Measurements from ENCODE around the gene SPIB. TPM values are rescaled to one million over a fixed set of nuclear protein-coding genes. Genes with fewer than 3 reads are reported as not detected.

SPIB gene
- total RNA-seq, 4 donors from 2014 or later: 0.66 to 3.5 (median 0.90) TPM; not detected in 1

DNA sequence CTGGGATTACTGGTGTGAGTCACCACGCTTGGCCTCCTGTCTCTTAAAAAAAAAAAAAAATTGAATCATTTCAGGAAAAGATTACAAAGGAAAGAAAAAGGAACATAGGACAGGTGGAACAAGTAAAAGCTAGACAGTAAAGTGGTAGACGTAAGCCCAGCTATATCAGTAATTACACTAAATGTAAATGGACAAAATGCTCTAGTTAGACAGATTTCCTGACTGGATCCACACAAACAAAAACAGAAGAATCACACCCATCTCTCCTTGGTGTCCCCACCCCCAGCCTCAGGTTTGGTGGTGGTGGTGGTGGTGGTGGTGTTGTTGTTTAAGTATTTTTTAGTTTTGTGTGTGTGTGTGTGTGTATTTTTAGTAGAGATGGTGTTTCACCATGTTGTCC, 6.3 kb upstream of the SPIB start:
- H3K4me3 ChIP-seq: no peak overlapping the region
- no peak for DNase-seq (ENCODE audit: low spot score in 2 of 2)

GRCh38 chr19:50413096-50413495, 5.6 kb upstream of the SPIB start:
- TF ChIP-seq, protein P1, sequence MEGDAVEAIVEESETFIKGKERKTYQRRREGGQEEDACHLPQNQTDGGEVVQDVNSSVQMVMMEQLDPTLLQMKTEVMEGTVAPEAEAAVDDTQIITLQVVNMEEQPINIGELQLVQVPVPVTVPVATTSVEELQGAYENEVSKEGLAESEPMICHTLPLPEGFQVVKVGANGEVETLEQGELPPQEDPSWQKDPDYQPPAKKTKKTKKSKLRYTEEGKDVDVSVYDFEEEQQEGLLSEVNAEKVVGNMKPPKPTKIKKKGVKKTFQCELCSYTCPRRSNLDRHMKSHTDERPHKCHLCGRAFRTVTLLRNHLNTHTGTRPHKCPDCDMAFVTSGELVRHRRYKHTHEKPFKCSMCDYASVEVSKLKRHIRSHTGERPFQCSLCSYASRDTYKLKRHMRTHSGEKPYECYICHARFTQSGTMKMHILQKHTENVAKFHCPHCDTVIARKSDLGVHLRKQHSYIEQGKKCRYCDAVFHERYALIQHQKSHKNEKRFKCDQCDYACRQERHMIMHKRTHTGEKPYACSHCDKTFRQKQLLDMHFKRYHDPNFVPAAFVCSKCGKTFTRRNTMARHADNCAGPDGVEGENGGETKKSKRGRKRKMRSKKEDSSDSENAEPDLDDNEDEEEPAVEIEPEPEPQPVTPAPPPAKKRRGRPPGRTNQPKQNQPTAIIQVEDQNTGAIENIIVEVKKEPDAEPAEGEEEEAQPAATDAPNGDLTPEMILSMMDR (IDR thresholded peaks at IDR 0.05): no peak
- TF ChIP-seq EP300 (IDR thresholded peaks at IDR 0.05) (no peak), POLR2A (IDR thresholded peaks at IDR 0.05) (no peak)
- 92 to 95% methylated on average over 13 of the region's 13 CpGs for WGBS, 2 donors
- DNase-seq (ENCODE audit: low spot score in 2 of 2): no peak

More for the DNA sequence above, 6.3 kb upstream of the SPIB start:
- Histone ChIP-seq H3K27ac (no peak overlapping the region), H3K4me1 (peaks cover 0 to 26% (median 7%) of the 10 kb centered on the region in 4 donors), H3K9me3 (no peaks in the 10 kb centered on the region), H3K27me3 (peaks cover 0 to 10% of the 10 kb centered on the region in 2 donors), H3K36me3 (peaks cover 0 to 49% (median 0%) of the 10 kb centered on the region in 3 donors)
- WGBS, 2 donors: 94 to 96% methylated on average over 2 of the region's 2 CpGs
- TF ChIP-seq, protein P1 (IDR thresholded peaks at IDR 0.05): no peak
- TF ChIP-seq EP300 (IDR thresholded peaks at IDR 0.05): no peak
- TF ChIP-seq POLR2A (IDR thresholded peaks at IDR 0.05): no peak

GRCh38 chr19:50413531-50413930, 5.2 kb upstream of the SPIB start:
- Histone ChIP-seq H3K4me3 (no peak overlapping the region), H3K9me3 (no peaks in the 10 kb centered on the region), H3K36me3 (peaks cover 0 to 38% (median 0%) of the 10 kb centered on the region in 3 donors), H3K27ac (no peak overlapping the region), H3K4me1 (peaks cover 0 to 34% (median 7%) of the 10 kb centered on the region in 4 donors), H3K27me3 (peaks cover 0 to 21% of the 10 kb centered on the region in 2 donors)
- DNase-seq (ENCODE audit: low spot score in 2 of 2): no peak
- WGBS, 2 donors: 94 to 96% methylated on average over 19 to 21 of the region's 21 CpGs
- TF ChIP-seq, protein P1 (IDR thresholded peaks at IDR 0.05): no peak
- TF ChIP-seq POLR2A (IDR thresholded peaks at IDR 0.05) (no peak), EP300 (IDR thresholded peaks at IDR 0.05) (no peak)

More at GRCh38 chr19:50413096-50413495, 5.6 kb upstream of the SPIB start:
- Histone ChIP-seq H3K9me3 (no peaks in the 10 kb centered on the region), H3K4me1 (peaks cover 0 to 30% (median 7%) of the 10 kb centered on the region in 4 donors), H3K36me3 (peaks cover 0 to 43% (median 0%) of the 10 kb centered on the region in 3 donors), H3K27ac (no peak overlapping the region), H3K4me3 (no peak overlapping the region), H3K27me3 (peaks cover 0 to 17% of the 10 kb centered on the region in 2 donors)

GRCh38 chr19:50414864-50415660, 3.7 kb upstream of the SPIB start:
- TF ChIP-seq EP300 (IDR thresholded peaks at IDR 0.05): no peak
- TF ChIP-seq, protein P1 (IDR thresholded peaks at IDR 0.05): peak; percentile 83 to 91 (median 86)
- peaks cover 0 to 48% (median 7%) of the 10 kb centered on the region in 4 donors for H3K4me1 ChIP-seq
- peak; percentile 54 to 63 for DNase-seq (ENCODE audit: low spot score in 2 of 2)
- H3K27me3 ChIP-seq: peaks cover 0 to 37% of the 10 kb centered on the region in 2 donors
- H3K27ac ChIP-seq: peak overlapping the region in 1 of 4 donors; percentile 69
- no peak overlapping the region for H3K4me3 ChIP-seq
- H3K9me3 ChIP-seq: no peaks in the 10 kb centered on the region
- WGBS, 2 donors: 46 to 51% methylated on average over 26 to 32 of the region's 37 CpGs
- peaks cover 0 to 23% (median 0%) of the 10 kb centered on the region in 3 donors for H3K36me3 ChIP-seq

DNA sequence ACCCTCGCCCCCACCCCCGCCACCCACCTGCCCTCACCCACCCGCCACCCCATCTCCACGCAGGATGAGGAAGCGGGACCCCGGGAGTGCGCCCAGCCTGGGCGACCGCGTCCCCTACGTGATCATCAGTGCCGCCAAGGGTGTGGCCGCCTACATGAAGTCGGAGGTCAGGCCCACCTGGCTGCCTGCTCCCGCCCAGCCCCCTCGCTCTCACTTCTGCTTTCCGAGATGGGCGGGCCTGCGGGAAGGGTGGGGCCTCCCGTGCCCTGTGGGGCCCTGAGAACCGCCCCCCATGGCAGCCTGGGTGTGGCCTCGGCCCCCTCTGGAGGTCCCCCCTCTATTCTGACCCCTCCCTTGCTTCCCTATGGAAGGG, 3.1 kb upstream of the SPIB start:
- TF ChIP-seq, protein P1 (IDR thresholded peaks at IDR 0.05): no peak
- no peak for TF ChIP-seq POLR2A (IDR thresholded peaks at IDR 0.05)
- TF ChIP-seq EP300 (IDR thresholded peaks at IDR 0.05): no peak
- peaks cover 0 to 48% (median 7%) of the 10 kb centered on the region in 4 donors for H3K4me1 ChIP-seq
- H3K27me3 ChIP-seq: peaks cover 0 to 38% of the 10 kb centered on the region in 2 donors
- no peaks in the 10 kb centered on the region for H3K9me3 ChIP-seq
- 76 to 97% methylated on average over 10 to 20 of the region's 22 CpGs for WGBS, 2 donors
- no peak overlapping the region for H3K4me3 ChIP-seq
- H3K27ac ChIP-seq: peak overlapping the region in 1 of 4 donors; percentile 69
- DNase-seq (ENCODE audit: low spot score in 2 of 2): no peak
- H3K36me3 ChIP-seq: peaks cover 0 to 17% (median 0%) of the 10 kb centered on the region in 3 donors
